Spleen (tissue), 7 donors: ENCODE data around the gene MED27.

Experiments
- CTCF ChIP-seq, 11 experiments: fragments of 200-600 bp in 7 of 11; fragments of 450-650 bp in 4 of 11; sonication (generic) in 4 of 11; IDR thresholded peaks in 8 of 11; conservative IDR thresholded peaks in 3 of 11; 1 replicate in 7 of 11; 2 replicates in 4 of 11; pipeline versions ENCODE4 v1.4.0 to v1.8.0; 2016 to 2021; ENCODE audit warnings: antibody characterized with exemption in 11 of 11, inconsistent platforms in 4 of 11, mild to moderate bottlenecking in 1 of 11
- POLR2A ChIP-seq, 3 donors: fragments of 450-650 bp; IDR thresholded peaks; one replicate each; pipeline ENCODE4 v1.5.1; 2017; ENCODE audit warnings: antibody characterized with exemption in 3 of 3, mild to moderate bottlenecking in 1 of 3
- POLR2AphosphoS5 ChIP-seq, 3 donors: sonication (generic); formaldehyde crosslinking; IDR thresholded peaks; one replicate each; pipeline ENCODE4 v1.5.1; 2017; ENCODE audit warnings: antibody characterized with exemption in 3 of 3
- donor health status: DM: no; HTN: no; CAD: no; lungs with moderate emphysema.
- donor health status: DM: no; HTN: no; CAD: no.
- donor health status: DM: no; HTN: no; CAD: no.

- TF ChIP-seq POLR2AphosphoS5 (IDR thresholded peaks at IDR 0.05) (no peak), CTCF (IDR thresholded peaks at IDR 0.05 in 8 of 11, conservative IDR thresholded peaks at IDR 0.05 in 3 of 11) (no peak), POLR2A (IDR thresholded peaks at IDR 0.05) (no peak)
Measured at GRCh38 chr9:131817627-131818026, 262.0 kb downstream of the MED27 start.
